Measurements from ENCODE around the gene CORO1C. TPM values are rescaled to one million over a fixed set of nuclear protein-coding genes. Genes with fewer than 3 reads are reported as not detected.
A peak's percentile ranks its signal among the peaks of the same experiment; 100 is the strongest.
"Not testable (repeated sequence)": the region's sequence is repeated elsewhere in the genome, so short reads cannot be mapped to it uniquely, and the experiment has no call there.

CORO1C gene
- total RNA-seq, 2 donors from 2014 or later = 61.5 to 87.5 TPM

GRCh38 chr12:108641446-108642268, 89.7 kb downstream of the CORO1C start:
- no peak for DNase-seq (ENCODE audit: low spot score in 2 of 2)
- peaks cover 5 to 19% of the 10 kb centered on the region in 2 donors for H3K36me3 Mint-ChIP-seq
- H3K9me3 Mint-ChIP-seq = no peaks in the 10 kb centered on the region
- ATAC-seq = no peak
- H3K27ac Mint-ChIP-seq = no peak overlapping the region

- Mint-ChIP-seq H3K9me3 (no peaks in the 10 kb centered on the region), H3K27ac (peak overlapping the region in 1 of 2 donors; percentile 44), H3K36me3 (peaks cover 5 to 12% of the 10 kb centered on the region in 2 donors)
- ATAC-seq (no peak), DNase-seq (ENCODE audit: low spot score in 2 of 2) (no peak)
Measured at GRCh38 chr12:108640802-108641445, 90.4 kb downstream of the CORO1C start.

- no peak for ATAC-seq
- no peak for DNase-seq (ENCODE audit: low spot score in 2 of 2)
- Mint-ChIP-seq H3K27ac (peak overlapping the region in 1 of 2 donors; percentile 66), H3K9me3 (no peaks in the 10 kb centered on the region), H3K36me3 (no peaks in the 10 kb centered on the region)
Measured at GRCh38 chr12:108638997-108639822, 92.1 kb downstream of the CORO1C start.

GRCh38 chr12:108638141-108638827, 93.0 kb downstream of the CORO1C start:
- Mint-ChIP-seq H3K9me3 (no peaks in the 10 kb centered on the region), H3K27ac (no peak overlapping the region)

GRCh38 chr12:108637222-108637971, 93.9 kb downstream of the CORO1C start:
- ATAC-seq (no peak), DNase-seq (ENCODE audit: low spot score in 2 of 2) (no peak)
- H3K36me3 Mint-ChIP-seq = peaks cover 9 to 12% of the 10 kb centered on the region in 2 donors

More at GRCh38 chr12:108638141-108638827, 93.0 kb downstream of the CORO1C start:
- peaks cover 3 to 8% of the 10 kb centered on the region in 2 donors for H3K36me3 Mint-ChIP-seq
- no peak for DNase-seq (ENCODE audit: low spot score in 2 of 2)
- no peak for ATAC-seq

GRCh38 chr12:108635997-108636808, 95.1 kb downstream of the CORO1C start:
- H3K36me3 Mint-ChIP-seq = peaks cover 17 to 21% of the 10 kb centered on the region in 2 donors
- H3K9me3 Mint-ChIP-seq = no peaks in the 10 kb centered on the region
- ATAC-seq (no peak), DNase-seq (ENCODE audit: low spot score in 2 of 2) (no peak)
- peak overlapping the region in 1 of 2 donors; percentile 91 for H3K27ac Mint-ChIP-seq

More at GRCh38 chr12:108637222-108637971, 93.9 kb downstream of the CORO1C start:
- no peaks in the 10 kb centered on the region for H3K9me3 Mint-ChIP-seq
- no peak overlapping the region for H3K27ac Mint-ChIP-seq

- DNase-seq (ENCODE audit: low spot score in 2 of 2) = peak in 1 of 2 donors; percentile 55
- H3K9me3 Mint-ChIP-seq = peaks cover 0 to 3% of the 10 kb centered on the region in 2 donors
- peak; percentile 25 to 50 for ATAC-seq
- H3K36me3 Mint-ChIP-seq = peaks cover 18 to 21% of the 10 kb centered on the region in 2 donors
- peak overlapping the region; percentile 91 to 98 for H3K27ac Mint-ChIP-seq
Measured at GRCh38 chr12:108635201-108635996, 95.9 kb downstream of the CORO1C start.

GRCh38 chr12:108634341-108634751, 97.0 kb downstream of the CORO1C start:
- DNase-seq (ENCODE audit: low spot score in 2 of 2) = peak in 1 of 2 donors; percentile 74
- Mint-ChIP-seq H3K27ac (peak overlapping the region; percentile 91 to 98), H3K9me3 (peaks cover 0 to 3% of the 10 kb centered on the region in 2 donors), H3K36me3 (peaks cover 23 to 26% of the 10 kb centered on the region in 2 donors)
- peak; percentile 8 to 36 for ATAC-seq

GRCh38 chr12:108633534-108634248, 97.6 kb downstream of the CORO1C start, which contains the start of gene SELPLG:
SELPLG (minus strand) TSS chr12:108633894; CDS start chr12:108624307, 9,587 bp downstream.
- Mint-ChIP-seq H3K36me3 (peaks cover 24 to 29% of the 10 kb centered on the region in 2 donors), H3K9me3 (peaks cover 0 to 3% of the 10 kb centered on the region in 2 donors), H3K27ac (peak within 1 kb of the TSS; percentile 91 to 98)
- DNase-seq (ENCODE audit: low spot score in 2 of 2) = peak; percentile 69 to 86
- ATAC-seq = peak; percentile 60 to 68

GRCh38 chr12:108633081-108633533, 98.2 kb downstream of the CORO1C start:
- peaks cover 0 to 3% of the 10 kb centered on the region in 2 donors for H3K9me3 Mint-ChIP-seq
- H3K27ac Mint-ChIP-seq = peak overlapping the region; percentile 91 to 98
- H3K36me3 Mint-ChIP-seq = peaks cover 30 to 35% of the 10 kb centered on the region in 2 donors
- DNase-seq (ENCODE audit: low spot score in 2 of 2) (peak in 1 of 2 donors; percentile 50), ATAC-seq (no peak)

- not testable (repeated sequence) for H3K9me3 Mint-ChIP-seq, ATAC-seq
- peak in 1 of 2 donors; percentile 37 for DNase-seq (ENCODE audit: low spot score in 2 of 2)
- Mint-ChIP-seq H3K27ac (peak overlapping the region; percentile 91 to 99), H3K36me3 (peaks cover 30 to 35% of the 10 kb centered on the region in 2 donors)
Measured at GRCh38 chr12:108631261-108631660, 100.1 kb downstream of the CORO1C start.

GRCh38 chr12:108630481-108631207, 100.7 kb downstream of the CORO1C start:
- peaks cover 0 to 3% of the 10 kb centered on the region in 2 donors for H3K9me3 Mint-ChIP-seq
- peaks cover 30 to 35% of the 10 kb centered on the region in 2 donors for H3K36me3 Mint-ChIP-seq
- H3K27ac Mint-ChIP-seq = peak overlapping the region; percentile 91 to 99
- ATAC-seq (peak in 1 of 2 donors; percentile 19), DNase-seq (ENCODE audit: low spot score in 2 of 2) (peak in 1 of 2 donors; percentile 62)
